GM21360 (cell line): ENCODE results near the gene USP25.

Source experiments
- ATAC-seq: cut with Tn5 transposase; IDR thresholded peaks from one replicate; pipeline ENCODE4 v1.9.1; 2021; ENCODE audit warnings: mild to moderate bottlenecking, moderate library complexity; ENCODE audit not compliant: unreplicated experiment

Gene USP25

GRCh38 chr21:15797577-15798363 is 68.0 kb downstream of the USP25 start:
- no peak for ATAC-seq

- ATAC-seq, result no peak
These were observed 71.6 kb downstream of the USP25 start for GRCh38 chr21:15801352-15801863.

GRCh38 chr21:15804247-15805005 is 74.6 kb downstream of the USP25 start:
- ATAC-seq, result no peak

GRCh38 chr21:15809065-15809464 is 79.3 kb downstream of the USP25 start:
- no peak for ATAC-seq

GRCh38 chr21:15809818-15810217 is 80.0 kb downstream of the USP25 start:
- no peak for ATAC-seq

- ATAC-seq, result no peak
These were observed 85.5 kb downstream of the USP25 start for GRCh38 chr21:15815285-15815684.

GRCh38 chr21:15820327-15820726 is 90.5 kb downstream of the USP25 start:
- no peak for ATAC-seq

- ATAC-seq, result no peak
These were observed 91.1 kb downstream of the USP25 start for GRCh38 chr21:15820852-15821379.

GRCh38 chr21:15823486-15824150 is 93.8 kb downstream of the USP25 start:
- ATAC-seq, result no peak

GRCh38 chr21:15825700-15826099 is 95.9 kb downstream of the USP25 start:
- no peak for ATAC-seq

- ATAC-seq, result peak; percentile 66
These were observed 96.5 kb downstream of the USP25 start for GRCh38 chr21:15826147-15826780.

GRCh38 chr21:15826908-15827601 is 97.3 kb downstream of the USP25 start:
- no peak for ATAC-seq

- ATAC-seq, result no peak
These were observed 101.7 kb downstream of the USP25 start for GRCh38 chr21:15831497-15831896.

- ATAC-seq, result no peak
These were observed 107.9 kb downstream of the USP25 start for GRCh38 chr21:15837645-15838044.

- ATAC-seq, result no peak
These were observed 109.2 kb downstream of the USP25 start for GRCh38 chr21:15839026-15839425.

GRCh38 chr21:15839601-15840000 is 109.8 kb downstream of the USP25 start:
- ATAC-seq, result no peak

- ATAC-seq, result no peak
These were observed 110.6 kb downstream of the USP25 start for GRCh38 chr21:15840406-15840805.

- no peak for ATAC-seq
These were observed 112.2 kb downstream of the USP25 start for GRCh38 chr21:15841856-15842564.

GRCh38 chr21:15842565-15842880 is 112.7 kb downstream of the USP25 start:
- no peak for ATAC-seq

- no peak for ATAC-seq
These were observed 114.0 kb downstream of the USP25 start for GRCh38 chr21:15843766-15844165.
